OCI-LY7 (cell line): ENCODE data around the gene RELB.

Experiments
- CTCF ChIP-seq: fragments of 200-600 bp; sonication (generic); conservative IDR thresholded peaks from 2 replicates; pipeline ENCODE4 v1.5.1; 2014; ENCODE audit warnings: mild to moderate bottlenecking, antibody characterized with exemption, low read length, moderate library complexity, mixed read lengths
- EZH2phosphoT487 ChIP-seq: fragments of 200-600 bp; sonication (generic); IDR thresholded peaks from 2 replicates; pipeline ENCODE4 v1.6.1; 2018; ENCODE audit warnings: low read depth, borderline replicate concordance, mild to moderate bottlenecking, mixed run types, antibody characterized with exemption, low read length, moderate library complexity, mixed read lengths

GRCh38 chr19:45045671-45046353 is 44.5 kb downstream of the RELB start:
- no peak for TF ChIP-seq CTCF
- no peak for TF ChIP-seq EZH2phosphoT487
